ENCODE data around the gene ZNF804B. TPM values are rescaled to one million over a fixed set of nuclear protein-coding genes. Genes with fewer than 3 reads are reported as not detected.

The ZNF804B gene
- total and polyA plus RNA-seq, 4 experiments from 2014 or later: not detected

DNA sequence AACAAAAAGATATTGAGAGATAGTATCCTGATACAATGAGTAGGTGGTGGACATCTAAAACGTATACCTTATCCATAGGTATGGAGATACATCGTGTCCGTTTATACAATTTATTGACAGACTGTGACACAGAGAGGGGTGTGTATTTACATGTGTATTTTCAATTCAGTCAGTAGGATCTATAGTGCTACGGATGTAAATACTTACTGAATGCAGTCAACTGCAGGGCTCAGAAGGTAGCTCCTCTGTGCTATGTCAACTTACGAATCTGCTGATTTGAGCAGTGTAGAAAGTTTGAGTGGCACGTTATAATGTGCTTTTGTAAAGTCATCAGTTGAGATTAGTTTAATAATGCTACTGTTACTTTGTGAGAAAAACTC, 626 bp downstream of the ZNF804B start:
- Mint-ChIP-seq H3K27me3 (peaks cover 13 to 20% of the 10 kb centered on the region in 2 donors), H3K27ac (no peak overlapping the region), H3K9me3 (peaks cover 0 to 8% (median under 1%) of the 10 kb centered on the region in 8 donors), H3K4me1 (peaks cover 0 to 10% (median 4%) of the 10 kb centered on the region in 4 donors), H3K4me3 (peak overlapping the region in 3 of 8 donors; percentile 10 to 23 (median 17)), H3K36me3 (no peaks in the 10 kb centered on the region)
- ChIA-PET POLR2A (ENCODE audit: partially characterized antibody) (no interaction called here), CTCF (ENCODE audit: partially characterized antibody) (no interaction called here)
- no peak overlapping the region for H3K4me3 ChIP-seq (ENCODE audit: low read length in 2 of 2)
- no peak overlapping the region for H3K27ac ChIP-seq (ENCODE audit: low read depth, low read length)
- no peak for DNase-seq
- no peaks in the 10 kb centered on the region for H3K9me3 ChIP-seq (ENCODE audit: control insufficient read depth in 1 of 2, low read length in 2 of 2)
- H3K36me3 ChIP-seq (ENCODE audit: insufficient read depth, low read length): no peaks in the 10 kb centered on the region
- H3K27me3 ChIP-seq (ENCODE audit: insufficient read depth, low read length): peaks cover 6% of the 10 kb centered on the region
- no peaks in the 10 kb centered on the region for H3K4me1 ChIP-seq (ENCODE audit: insufficient read depth, low read length)
- intact Hi-C loops (cut with micrococcal nuclease): no loop called here

DNA sequence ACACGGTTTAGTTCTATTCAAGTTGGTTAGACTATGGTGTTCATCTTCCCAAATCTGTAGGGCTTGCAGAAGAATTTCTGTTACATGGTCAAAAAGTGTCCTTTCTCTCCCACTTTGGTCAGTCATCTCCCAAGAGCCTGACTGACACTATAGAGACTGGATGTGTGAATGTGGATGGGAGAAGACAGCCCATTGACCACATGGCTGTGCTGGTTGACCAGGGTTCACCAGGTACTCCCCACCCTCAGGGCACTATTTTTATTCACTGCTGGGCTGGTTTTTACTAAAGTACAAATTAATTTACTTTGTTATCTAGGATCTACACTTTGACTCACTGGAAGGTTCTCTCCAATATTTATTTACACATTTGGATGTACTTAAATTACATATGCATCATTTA, 2.3 kb downstream of the ZNF804B start:
- peaks cover 0 to 6% (median 0%) of the 10 kb centered on the region in 8 donors for H3K9me3 Mint-ChIP-seq
- H3K4me1 Mint-ChIP-seq: peaks cover 0 to 10% (median 4%) of the 10 kb centered on the region in 4 donors
- CTCF ChIA-PET (ENCODE audit: partially characterized antibody): no interaction called here
- Histone ChIP-seq H3K27me3 (ENCODE audit: insufficient read depth, low read length) (peaks cover 6% of the 10 kb centered on the region), H3K9me3 (ENCODE audit: control insufficient read depth in 1 of 2, low read length in 2 of 2) (no peaks in the 10 kb centered on the region), H3K4me1 (ENCODE audit: insufficient read depth, low read length) (no peaks in the 10 kb centered on the region), H3K27ac (ENCODE audit: low read depth, low read length) (no peak overlapping the region), H3K4me3 (ENCODE audit: low read length in 2 of 2) (no peak overlapping the region), H3K36me3 (ENCODE audit: insufficient read depth, low read length) (no peaks in the 10 kb centered on the region)
- intact Hi-C loops (cut with micrococcal nuclease): no loop called here
- no peak overlapping the region for H3K27ac Mint-ChIP-seq
- H3K27me3 Mint-ChIP-seq: peaks cover 13 to 18% of the 10 kb centered on the region in 2 donors
- H3K36me3 Mint-ChIP-seq: no peaks in the 10 kb centered on the region
- H3K4me3 Mint-ChIP-seq: peak overlapping the region in 1 of 8 donors; percentile 6
- POLR2A ChIA-PET (ENCODE audit: partially characterized antibody): no interaction called here
- no peak for DNase-seq

DNA sequence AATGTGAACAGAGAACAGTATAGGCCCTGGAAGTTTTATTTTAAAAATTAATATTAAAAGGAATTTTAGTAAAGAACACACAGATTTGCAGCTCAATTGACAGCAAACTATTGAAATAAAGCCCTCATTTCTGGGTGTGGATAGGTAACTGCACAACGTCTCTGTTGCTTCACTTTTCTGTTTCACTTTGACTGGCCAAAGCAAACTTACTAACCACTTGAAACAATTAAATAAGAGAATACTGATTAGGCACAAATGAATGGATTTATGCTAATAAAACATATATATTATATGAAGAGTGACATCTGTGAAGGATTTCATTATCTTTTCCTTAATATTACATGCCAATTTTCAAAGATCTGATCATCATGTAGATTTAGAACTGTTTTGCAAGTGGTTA, 11.9 kb downstream of the ZNF804B start:
- CTCF ChIA-PET (ENCODE audit: partially characterized antibody): interaction anchor here (0.8 kb wide), 1 partner anchor 15 kb away, joined by 3 read pairs; no protein-coding TSS in a partner anchor
- peaks cover 0 to 4% (median 0%) of the 10 kb centered on the region in 8 donors for H3K9me3 Mint-ChIP-seq
- Histone ChIP-seq H3K4me3 (ENCODE audit: low read length in 2 of 2) (no peak overlapping the region), H3K36me3 (ENCODE audit: insufficient read depth, low read length) (no peaks in the 10 kb centered on the region), H3K4me1 (ENCODE audit: insufficient read depth, low read length) (no peaks in the 10 kb centered on the region), H3K27ac (ENCODE audit: low read depth, low read length) (no peak overlapping the region), H3K27me3 (ENCODE audit: insufficient read depth, low read length) (no peaks in the 10 kb centered on the region), H3K9me3 (ENCODE audit: control insufficient read depth in 1 of 2, low read length in 2 of 2) (no peaks in the 10 kb centered on the region)
- peaks cover 0 to 2% of the 10 kb centered on the region in 2 donors for H3K27me3 Mint-ChIP-seq
- no peak overlapping the region for H3K4me3 Mint-ChIP-seq
- H3K36me3 Mint-ChIP-seq: no peaks in the 10 kb centered on the region
- H3K27ac Mint-ChIP-seq: no peak overlapping the region
- POLR2A ChIA-PET (ENCODE audit: partially characterized antibody): no interaction called here
- H3K4me1 Mint-ChIP-seq: no peaks in the 10 kb centered on the region
- intact Hi-C loops (cut with micrococcal nuclease): no loop called here
- DNase-seq: no peak

DNA sequence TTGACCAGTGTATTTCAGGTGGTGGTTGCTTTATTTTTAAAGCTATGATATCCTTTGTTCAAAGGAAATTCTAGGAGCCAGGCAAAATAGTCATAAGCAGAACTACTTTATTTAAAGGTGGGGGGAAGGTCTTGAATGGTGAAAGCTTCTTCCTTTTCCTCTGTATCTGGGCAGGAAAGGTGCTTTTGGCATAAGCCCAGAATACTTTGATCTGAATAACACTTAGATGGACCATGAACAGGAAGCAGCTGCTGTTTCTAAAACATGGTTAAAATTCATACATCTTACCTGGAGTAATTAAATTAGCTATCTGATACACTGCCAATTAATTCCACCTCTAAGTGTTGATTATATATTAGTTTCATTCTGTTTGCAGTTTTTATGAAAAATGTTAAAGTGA, 13.3 kb downstream of the ZNF804B start:
- no peaks in the 10 kb centered on the region for H3K4me1 Mint-ChIP-seq
- intact Hi-C loops (cut with micrococcal nuclease): no loop called here
- H3K9me3 Mint-ChIP-seq: peaks cover 0 to 3% (median 0%) of the 10 kb centered on the region in 8 donors
- H3K36me3 ChIP-seq (ENCODE audit: insufficient read depth, low read length): no peaks in the 10 kb centered on the region
- no peaks in the 10 kb centered on the region for H3K4me1 ChIP-seq (ENCODE audit: insufficient read depth, low read length)
- no peak overlapping the region for H3K27ac ChIP-seq (ENCODE audit: low read depth, low read length)
- POLR2A ChIA-PET (ENCODE audit: partially characterized antibody): no interaction called here
- no peak for DNase-seq
- no peaks in the 10 kb centered on the region for H3K36me3 Mint-ChIP-seq
- H3K4me3 ChIP-seq (ENCODE audit: low read length in 2 of 2): no peak overlapping the region
- H3K9me3 ChIP-seq (ENCODE audit: control insufficient read depth in 1 of 2, low read length in 2 of 2): no peaks in the 10 kb centered on the region
- H3K27me3 Mint-ChIP-seq: no peaks in the 10 kb centered on the region
- H3K27me3 ChIP-seq (ENCODE audit: insufficient read depth, low read length): no peaks in the 10 kb centered on the region
- CTCF ChIA-PET (ENCODE audit: partially characterized antibody): no interaction called here
- no peak overlapping the region for H3K4me3 Mint-ChIP-seq
- H3K27ac Mint-ChIP-seq: no peak overlapping the region

DNA sequence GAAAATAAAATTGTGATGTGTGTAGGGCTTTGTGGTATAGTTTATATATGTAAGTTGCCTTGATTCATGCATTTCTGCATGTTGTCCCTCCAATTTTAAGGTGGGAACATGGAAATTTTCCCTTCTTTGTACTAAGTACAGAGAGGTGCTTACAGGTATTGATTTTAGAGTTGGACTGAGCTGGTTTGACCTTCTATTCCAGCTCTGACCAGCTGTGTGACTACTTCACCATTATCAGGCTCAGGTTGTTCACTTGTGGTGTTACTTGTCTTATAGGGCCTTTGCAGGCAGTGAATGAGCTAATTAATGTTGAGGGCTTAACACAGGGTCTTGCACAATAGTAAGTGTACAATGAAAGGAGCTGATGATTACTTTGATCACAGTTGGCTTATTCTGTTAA, 16.3 kb downstream of the ZNF804B start:
- ChIA-PET POLR2A (ENCODE audit: partially characterized antibody) (no interaction called here), CTCF (ENCODE audit: partially characterized antibody) (interaction anchor here (1.1 kb wide), 1 partner anchor 16 kb away, joined by 3 read pairs; no protein-coding TSS in a partner anchor)
- Mint-ChIP-seq H3K36me3 (no peaks in the 10 kb centered on the region), H3K27ac (no peak overlapping the region), H3K9me3 (peaks cover 0 to 3% (median 0%) of the 10 kb centered on the region in 8 donors), H3K4me1 (no peaks in the 10 kb centered on the region), H3K27me3 (peaks cover 0 to 2% of the 10 kb centered on the region in 2 donors), H3K4me3 (no peak overlapping the region)
- Histone ChIP-seq H3K9me3 (ENCODE audit: control insufficient read depth in 1 of 2, low read length in 2 of 2) (no peaks in the 10 kb centered on the region), H3K4me1 (ENCODE audit: insufficient read depth, low read length) (no peaks in the 10 kb centered on the region), H3K4me3 (ENCODE audit: low read length in 2 of 2) (no peak overlapping the region), H3K27ac (ENCODE audit: low read depth, low read length) (no peak overlapping the region), H3K27me3 (ENCODE audit: insufficient read depth, low read length) (no peaks in the 10 kb centered on the region), H3K36me3 (ENCODE audit: insufficient read depth, low read length) (no peaks in the 10 kb centered on the region)
- intact Hi-C loops (cut with micrococcal nuclease): no loop called here
- DNase-seq: no peak

DNA sequence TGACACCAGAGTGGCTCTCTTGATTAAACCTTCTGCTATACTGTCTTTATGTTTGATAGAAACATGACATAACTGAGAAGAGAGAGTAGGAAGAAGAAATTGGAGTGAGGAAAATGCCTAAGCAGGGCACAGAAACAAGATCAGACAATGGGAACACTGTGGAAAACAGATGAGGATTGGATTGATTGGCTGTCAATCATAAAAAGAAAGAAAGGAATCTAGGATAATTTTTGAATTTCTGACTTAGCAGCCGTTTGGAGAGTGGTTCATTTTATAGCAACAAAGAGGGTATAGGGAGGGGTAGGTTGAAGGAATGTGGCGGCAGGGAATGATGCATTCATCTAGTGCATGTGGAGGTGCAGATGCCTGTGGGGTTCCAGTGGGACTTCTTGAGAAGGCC, 28.3 kb downstream of the ZNF804B start:
- CTCF ChIA-PET (ENCODE audit: partially characterized antibody): no interaction called here
- intact Hi-C loops (cut with micrococcal nuclease): loop anchor here (2.0 to 10.0 kb wide), 2 partner anchors 983 to 1357 kb away; no protein-coding TSS in a partner anchor
- POLR2A ChIA-PET (ENCODE audit: partially characterized antibody): no interaction called here
- H3K36me3 ChIP-seq (ENCODE audit: insufficient read depth, low read length): no peaks in the 10 kb centered on the region
- H3K4me3 Mint-ChIP-seq: no peak overlapping the region
- H3K4me1 Mint-ChIP-seq: no peaks in the 10 kb centered on the region
- no peak overlapping the region for H3K27ac Mint-ChIP-seq
- H3K27me3 Mint-ChIP-seq: no peaks in the 10 kb centered on the region
- H3K36me3 Mint-ChIP-seq: no peaks in the 10 kb centered on the region
- H3K4me1 ChIP-seq (ENCODE audit: insufficient read depth, low read length): no peaks in the 10 kb centered on the region
- H3K4me3 ChIP-seq (ENCODE audit: low read length in 2 of 2): no peak overlapping the region
- H3K27me3 ChIP-seq (ENCODE audit: insufficient read depth, low read length): no peaks in the 10 kb centered on the region
- DNase-seq: no peak
- H3K9me3 ChIP-seq (ENCODE audit: control insufficient read depth in 1 of 2, low read length in 2 of 2): no peaks in the 10 kb centered on the region
- no peak overlapping the region for H3K27ac ChIP-seq (ENCODE audit: low read depth, low read length)
- peaks cover 0 to 1% (median 0%) of the 10 kb centered on the region in 8 donors for H3K9me3 Mint-ChIP-seq

DNA sequence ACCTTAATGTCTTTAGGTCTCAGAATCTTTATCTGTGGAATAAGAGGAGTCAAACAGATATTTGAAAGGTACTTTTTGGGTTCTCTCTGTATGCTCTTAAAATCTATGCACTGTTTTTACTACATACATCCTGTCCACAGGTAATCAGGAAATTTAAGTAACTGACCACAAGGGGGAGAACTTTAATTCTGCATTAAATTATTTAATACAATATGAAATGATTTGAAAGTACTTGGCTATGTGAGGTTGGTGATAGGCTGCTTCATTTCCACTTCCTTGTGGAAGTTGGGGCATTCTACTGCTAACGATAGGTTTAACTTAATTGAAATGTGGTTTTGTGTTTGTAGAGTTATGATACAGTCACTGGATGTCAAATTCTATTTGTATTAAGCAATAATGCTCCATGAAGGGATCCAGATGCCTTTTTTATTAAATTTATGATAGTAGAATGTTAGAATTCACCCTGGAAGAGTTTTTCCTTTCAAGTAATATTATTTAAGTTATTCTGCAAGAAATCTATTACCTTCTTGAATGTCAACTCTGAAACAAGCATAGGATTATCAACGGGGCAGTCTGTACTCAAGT, 30.1 kb downstream of the ZNF804B start:
- DNase-seq: peak in 4 of 5 donors; percentile 6 to 20 (median 12)
- H3K36me3 Mint-ChIP-seq: no peaks in the 10 kb centered on the region
- H3K4me1 ChIP-seq (ENCODE audit: insufficient read depth, low read length): no peaks in the 10 kb centered on the region
- no peaks in the 10 kb centered on the region for H3K36me3 ChIP-seq (ENCODE audit: insufficient read depth, low read length)
- no peak overlapping the region for H3K27ac Mint-ChIP-seq
- no peaks in the 10 kb centered on the region for H3K27me3 Mint-ChIP-seq
- POLR2A ChIA-PET (ENCODE audit: partially characterized antibody): no interaction called here
- H3K4me3 ChIP-seq (ENCODE audit: low read length in 2 of 2): no peak overlapping the region
- no peaks in the 10 kb centered on the region for H3K4me1 Mint-ChIP-seq
- H3K9me3 Mint-ChIP-seq: peaks cover 0 to 1% (median 0%) of the 10 kb centered on the region in 8 donors
- no peak overlapping the region for H3K4me3 Mint-ChIP-seq
- intact Hi-C loops (cut with micrococcal nuclease): loop anchor here (2.0 to 10.0 kb wide), 2 partner anchors 981 to 1355 kb away; no protein-coding TSS in a partner anchor
- H3K27ac ChIP-seq (ENCODE audit: low read depth, low read length): no peak overlapping the region
- no peaks in the 10 kb centered on the region for H3K9me3 ChIP-seq (ENCODE audit: control insufficient read depth in 1 of 2, low read length in 2 of 2)
- H3K27me3 ChIP-seq (ENCODE audit: insufficient read depth, low read length): no peaks in the 10 kb centered on the region
- CTCF ChIA-PET (ENCODE audit: partially characterized antibody): interaction anchor here (0.7 kb wide), 1 partner anchor 833 kb away, joined by 3 read pairs; no protein-coding TSS in a partner anchor
